GM10847 (cell line): ENCODE measurements around the gene TAOK3.

Experiments used
- POLR2A ChIP-seq: IDR thresholded peaks from 2 replicates; pipeline ENCODE4 v1.6.1; 2011; ENCODE audit not compliant: insufficient read length; ENCODE audit errors: extremely low read depth

The TAOK3 gene

DNA sequence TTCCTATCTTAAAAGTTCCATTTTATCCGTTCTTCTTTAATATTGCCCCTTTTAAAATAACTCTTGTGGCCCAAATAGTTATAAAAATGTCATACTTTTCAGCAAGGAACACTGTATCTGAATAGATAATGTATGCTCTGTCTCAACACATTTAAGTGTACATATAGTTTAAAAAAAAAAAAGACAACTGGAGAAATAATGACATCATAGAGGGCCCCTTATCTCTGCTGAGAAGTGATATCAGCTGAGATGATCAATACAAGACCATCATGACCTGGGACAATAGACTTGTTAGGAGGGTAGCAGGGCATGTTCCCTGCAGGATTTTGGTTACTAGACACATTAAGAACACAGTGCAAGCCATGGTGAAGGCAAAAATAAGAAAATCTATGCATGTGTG lies 159.3 kb downstream of the TAOK3 start:
- no peak for TF ChIP-seq POLR2A

DNA sequence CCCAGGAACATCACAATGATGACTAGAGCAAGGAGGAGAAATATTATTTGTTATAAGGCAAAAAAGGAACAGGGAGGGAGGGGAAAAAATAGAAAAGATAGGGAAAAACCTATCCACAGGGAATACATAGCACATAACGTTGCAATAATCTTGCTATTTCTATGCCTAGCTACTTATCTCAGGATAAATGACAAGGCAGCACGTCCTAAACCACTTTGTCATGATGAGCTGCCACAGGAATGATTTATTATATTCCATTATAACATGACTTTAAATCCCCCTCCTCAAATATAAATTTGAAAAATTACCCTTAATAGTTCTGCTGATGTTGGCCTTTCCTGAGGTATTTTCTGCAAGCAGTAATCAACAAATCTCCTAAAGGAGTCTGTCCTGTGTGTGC lies 160.1 kb downstream of the TAOK3 start:
- no peak for TF ChIP-seq POLR2A

DNA sequence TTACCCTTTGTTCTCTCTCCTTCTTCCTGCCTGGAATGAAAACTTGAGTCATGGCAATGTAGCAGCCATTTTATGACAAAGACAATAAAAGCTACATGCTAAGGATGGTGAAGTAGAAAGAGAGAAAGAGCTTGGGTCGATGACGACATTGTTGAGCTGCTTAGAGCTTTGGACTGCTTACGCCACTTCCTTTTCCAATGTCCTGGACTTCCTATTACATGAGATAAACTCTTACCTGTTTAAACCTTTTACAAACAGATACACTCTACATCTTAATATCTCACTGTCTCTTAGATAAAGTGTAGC lies 166.6 kb downstream of the TAOK3 start:
- TF ChIP-seq POLR2A = no peak

DNA sequence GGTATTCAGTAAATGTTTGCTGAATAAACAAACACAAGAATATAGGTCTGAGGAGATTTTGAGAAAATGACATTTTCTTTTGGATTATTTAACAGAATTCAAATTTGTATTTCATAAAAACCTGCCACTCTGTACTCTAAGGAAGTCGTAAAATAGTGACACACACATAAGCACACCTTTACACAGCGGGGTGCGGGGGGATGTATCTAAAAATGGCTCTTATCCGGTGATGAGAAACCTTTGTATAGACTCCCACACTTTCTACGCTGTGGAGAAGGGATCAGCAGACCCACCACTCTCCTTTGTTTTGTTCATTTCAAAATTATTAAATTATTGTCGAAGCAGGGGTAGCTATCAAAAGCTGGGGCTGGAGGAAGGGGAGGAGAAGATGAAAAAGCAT lies 178.7 kb downstream of the TAOK3 start:
- TF ChIP-seq POLR2A = no peak

DNA sequence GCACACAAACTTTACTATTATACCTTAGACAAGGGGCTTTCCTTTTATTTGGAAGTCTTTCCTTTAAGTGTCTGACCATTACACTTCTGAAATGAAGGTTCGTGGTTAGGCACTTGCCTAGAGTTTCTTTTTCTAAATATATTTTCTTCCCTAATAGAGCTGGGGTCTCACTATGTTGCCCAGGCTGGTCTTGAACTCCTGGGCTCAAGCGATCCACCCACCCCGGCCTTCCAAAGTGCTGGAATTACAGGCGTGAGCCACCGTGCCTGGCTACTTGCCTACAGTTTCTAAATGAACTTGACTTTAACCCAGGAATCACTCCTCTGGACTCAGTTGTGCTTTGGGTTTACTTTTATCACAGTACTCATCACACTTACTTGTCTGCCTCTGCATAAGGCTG lies 179.2 kb downstream of the TAOK3 start:
- TF ChIP-seq POLR2A = no peak

DNA sequence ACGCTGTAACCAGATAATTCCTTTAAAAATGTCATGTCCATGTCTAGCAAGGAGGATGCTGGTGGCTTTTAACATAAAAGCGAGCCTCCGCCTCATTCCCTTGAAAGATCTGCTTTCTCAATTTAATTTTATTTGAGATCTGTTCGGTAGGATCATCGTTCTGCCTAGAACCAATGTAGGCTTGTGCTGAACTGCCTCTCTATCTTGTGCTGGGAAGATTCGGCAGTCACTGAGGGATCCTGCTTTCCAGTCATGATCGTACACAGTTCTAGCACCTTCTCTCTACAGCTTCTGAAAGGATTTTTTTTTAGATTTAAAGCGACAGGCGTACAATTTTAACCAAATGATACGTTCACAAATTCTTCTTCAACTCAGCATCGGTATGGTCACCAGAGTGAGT lies 182.4 kb downstream of the TAOK3 start:
- TF ChIP-seq POLR2A = no peak

DNA sequence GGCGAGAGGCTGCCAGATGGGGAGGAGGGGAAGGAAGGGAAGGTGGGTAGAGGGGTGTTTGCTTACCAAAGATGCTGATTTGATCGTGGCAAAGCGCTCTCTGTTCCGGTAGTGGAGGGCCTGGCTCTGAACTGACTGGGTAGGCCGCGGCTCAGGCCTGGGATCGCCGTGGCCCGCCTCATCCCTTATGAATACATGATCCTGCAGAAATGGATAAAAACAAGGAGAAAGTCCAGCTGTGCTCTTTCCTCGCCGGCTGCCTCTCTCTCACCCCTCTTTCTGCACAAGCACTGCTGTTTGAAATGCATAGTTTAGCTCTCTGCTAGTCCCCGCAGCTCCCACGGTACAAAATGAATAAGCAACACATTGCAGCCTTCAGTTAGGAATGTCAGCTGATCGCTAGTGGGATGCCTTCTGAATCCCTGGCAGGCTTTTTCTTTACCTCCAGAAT lies 182.9 kb downstream of the TAOK3 start:
- no peak for TF ChIP-seq POLR2A

DNA sequence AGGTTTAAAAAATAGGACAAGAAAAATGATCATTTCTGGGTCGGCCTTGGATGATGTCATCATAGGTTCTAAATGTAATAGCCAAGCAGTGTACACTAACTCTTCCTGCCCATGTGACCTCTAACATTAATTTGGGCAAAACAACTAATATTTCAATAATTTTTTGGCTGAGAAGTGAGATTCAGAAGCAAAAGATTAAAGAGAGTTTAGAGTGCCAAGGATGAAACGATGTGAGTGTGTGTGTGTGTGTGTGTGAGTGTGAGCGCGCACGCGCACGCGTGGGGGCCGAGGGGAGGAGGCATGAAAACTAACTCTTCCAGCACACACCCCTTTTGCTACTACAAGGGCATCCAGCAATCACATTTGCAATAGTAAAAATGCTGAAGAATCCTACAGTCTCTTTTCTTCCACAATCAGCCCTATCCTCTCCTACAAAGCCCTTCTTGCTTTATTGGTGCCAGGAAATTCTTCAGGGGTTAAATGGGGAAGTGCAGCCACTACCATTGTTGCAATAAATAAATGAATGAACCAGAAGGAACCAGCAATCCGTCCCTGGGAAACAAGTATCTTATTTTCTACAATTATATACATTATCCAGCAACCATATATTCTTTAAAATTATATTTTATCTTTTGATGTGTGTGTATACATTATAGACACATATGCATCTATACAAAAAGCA lies 183.9 kb downstream of the TAOK3 start:
- no peak for TF ChIP-seq POLR2A

DNA sequence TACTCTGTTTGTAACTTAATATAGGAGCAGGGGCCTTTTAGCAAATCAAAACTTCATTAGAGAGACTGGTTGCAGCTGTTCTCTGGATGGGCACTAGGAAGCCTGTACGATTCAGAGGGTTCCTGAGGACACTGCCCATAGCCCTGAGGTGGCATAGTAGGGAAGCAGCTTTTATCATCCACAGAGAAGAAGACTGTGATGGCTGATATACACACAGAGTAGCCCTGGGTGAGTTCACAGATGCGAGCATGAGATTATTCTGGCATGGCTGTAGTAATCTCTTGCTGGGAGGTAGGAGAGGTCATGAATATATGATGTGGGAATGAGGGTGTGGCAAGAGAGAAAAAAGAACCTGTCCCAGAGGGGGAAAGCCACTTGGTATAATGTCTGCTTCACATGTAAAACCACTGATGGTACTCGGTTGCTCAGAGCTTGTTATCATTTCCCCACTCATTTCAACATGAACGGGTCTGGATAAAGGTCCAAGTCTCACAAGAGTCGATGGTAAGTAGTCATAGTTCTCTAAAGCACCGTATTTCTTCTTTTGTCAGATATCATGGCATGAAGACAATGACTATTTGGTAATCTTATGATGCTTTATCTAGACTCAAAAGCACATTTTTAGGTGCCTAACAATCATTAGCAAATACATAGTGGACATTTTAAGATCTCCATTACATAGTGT lies 184.8 kb downstream of the TAOK3 start:
- TF ChIP-seq POLR2A = no peak

DNA sequence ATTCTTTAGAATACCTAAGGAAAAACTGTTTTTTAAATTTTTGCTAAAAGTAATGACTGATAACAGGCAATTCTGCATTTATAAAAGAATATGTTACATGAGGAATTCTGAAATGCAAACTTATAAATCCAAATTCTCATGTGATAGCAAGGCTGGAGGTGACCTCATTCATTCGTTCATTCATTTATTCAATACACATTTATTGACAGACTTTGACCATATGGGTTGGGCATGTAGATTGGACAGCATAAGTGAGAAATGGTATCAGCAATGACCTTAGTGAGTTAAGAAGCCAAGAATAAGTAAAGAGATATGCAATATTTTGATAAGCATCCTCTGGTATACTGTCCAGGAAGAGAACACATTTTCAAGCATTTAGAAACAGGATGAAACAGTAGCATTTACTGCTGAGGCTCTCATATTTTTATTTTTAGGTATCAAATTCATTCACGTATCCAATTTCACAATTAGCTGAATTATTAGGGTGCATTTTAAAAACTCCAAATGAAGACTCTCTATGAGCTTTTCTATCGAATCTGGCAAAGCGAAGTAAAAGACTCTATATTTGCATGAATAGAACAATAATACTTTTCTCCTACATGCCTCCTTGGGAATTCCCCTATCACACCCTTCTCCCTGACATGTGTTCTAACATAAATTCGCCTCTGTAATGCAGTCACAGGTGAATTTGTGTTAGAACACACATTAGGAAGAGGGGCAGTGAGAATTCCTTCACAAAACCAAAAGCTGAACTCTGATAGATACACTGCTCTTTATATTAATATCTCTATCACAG lies 186.9 kb downstream of the TAOK3 start:
- TF ChIP-seq POLR2A = no peak

DNA sequence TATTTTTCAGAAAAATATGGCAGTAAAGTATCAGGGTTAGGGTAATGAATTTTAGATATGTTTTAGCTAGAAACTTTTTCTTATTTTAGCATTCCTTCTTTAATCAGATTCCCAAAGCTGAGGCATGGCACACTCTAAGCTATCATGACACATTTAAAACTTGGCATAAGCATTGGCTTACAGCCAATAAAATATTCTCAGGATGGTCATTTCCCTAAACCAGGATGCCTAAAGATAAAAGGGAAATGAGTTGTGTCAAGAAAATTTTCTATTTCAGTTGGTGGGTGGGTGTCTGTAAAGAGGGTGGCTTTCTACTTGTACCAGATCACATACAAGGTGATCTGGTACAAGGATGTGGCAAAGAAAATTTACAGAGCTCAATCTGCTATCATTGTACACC lies 189.0 kb downstream of the TAOK3 start:
- no peak for TF ChIP-seq POLR2A

DNA sequence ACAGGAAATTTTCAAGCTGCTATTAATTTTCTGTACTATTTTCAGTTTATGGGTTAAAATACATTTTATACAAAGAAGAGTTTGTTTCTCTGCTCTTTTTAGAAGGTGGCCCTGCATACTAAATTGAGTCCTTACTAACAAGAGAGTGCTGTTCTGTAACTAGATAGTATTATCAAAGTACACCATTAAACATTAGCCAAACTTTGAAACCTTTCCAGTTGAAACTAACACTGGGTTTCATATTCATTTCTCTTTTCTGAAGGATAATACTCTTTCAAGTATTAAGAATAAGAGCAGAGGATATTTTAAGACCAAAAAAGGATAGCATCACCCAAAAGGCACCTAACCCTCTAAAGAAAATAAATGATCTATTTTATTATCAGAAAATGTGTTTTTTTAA lies 189.6 kb downstream of the TAOK3 start:
- TF ChIP-seq POLR2A = no peak

DNA sequence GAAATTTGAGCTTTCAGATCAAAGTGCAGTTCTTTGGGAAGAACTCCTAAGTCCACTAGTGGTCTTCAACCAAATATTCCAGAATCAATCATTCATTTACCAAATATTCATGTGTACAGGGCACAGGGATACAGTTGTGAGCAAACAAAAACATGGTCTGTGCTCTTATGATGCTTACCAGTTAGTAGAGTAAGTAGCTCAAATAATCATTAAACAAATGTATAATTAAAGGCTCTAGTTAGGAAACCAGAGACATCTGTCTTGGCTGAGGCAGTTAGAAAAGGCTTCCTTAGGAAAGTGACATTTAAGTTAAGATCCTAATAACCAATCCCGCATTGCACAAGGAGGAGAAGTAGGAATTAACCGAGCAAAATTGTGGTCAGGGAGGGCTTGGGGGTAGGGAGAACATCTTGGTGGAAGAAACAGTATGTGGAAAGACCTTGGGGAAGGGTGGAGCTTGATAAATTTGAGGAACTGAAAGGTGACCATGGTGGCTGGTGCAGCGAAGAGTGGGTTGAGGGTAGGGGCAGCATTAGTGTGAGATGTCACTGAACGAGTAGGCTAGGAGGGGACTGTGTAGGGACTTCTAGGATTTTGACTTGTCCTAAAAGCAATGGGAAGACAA lies 196.8 kb downstream of the TAOK3 start:
- no peak for TF ChIP-seq POLR2A

DNA sequence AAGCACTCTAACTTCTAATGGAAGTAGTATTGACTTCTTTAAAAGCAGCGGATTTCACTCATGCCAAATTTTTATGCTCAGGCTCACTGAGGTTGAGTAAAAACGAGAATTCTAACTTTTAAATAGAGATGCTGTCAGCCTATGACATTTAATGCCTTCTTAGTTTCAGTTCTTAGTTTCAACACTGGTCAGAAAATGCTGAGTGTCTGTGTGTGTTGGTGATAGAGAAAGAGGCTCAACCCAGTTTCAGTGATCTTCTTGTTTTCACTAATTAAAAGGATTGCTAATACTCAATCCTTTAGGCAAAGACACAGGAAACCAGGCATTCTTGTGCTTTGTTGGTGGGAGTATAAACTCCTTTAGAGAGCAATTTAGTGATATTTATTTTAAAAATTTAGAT lies 205.8 kb downstream of the TAOK3 start:
- TF ChIP-seq POLR2A = no peak

DNA sequence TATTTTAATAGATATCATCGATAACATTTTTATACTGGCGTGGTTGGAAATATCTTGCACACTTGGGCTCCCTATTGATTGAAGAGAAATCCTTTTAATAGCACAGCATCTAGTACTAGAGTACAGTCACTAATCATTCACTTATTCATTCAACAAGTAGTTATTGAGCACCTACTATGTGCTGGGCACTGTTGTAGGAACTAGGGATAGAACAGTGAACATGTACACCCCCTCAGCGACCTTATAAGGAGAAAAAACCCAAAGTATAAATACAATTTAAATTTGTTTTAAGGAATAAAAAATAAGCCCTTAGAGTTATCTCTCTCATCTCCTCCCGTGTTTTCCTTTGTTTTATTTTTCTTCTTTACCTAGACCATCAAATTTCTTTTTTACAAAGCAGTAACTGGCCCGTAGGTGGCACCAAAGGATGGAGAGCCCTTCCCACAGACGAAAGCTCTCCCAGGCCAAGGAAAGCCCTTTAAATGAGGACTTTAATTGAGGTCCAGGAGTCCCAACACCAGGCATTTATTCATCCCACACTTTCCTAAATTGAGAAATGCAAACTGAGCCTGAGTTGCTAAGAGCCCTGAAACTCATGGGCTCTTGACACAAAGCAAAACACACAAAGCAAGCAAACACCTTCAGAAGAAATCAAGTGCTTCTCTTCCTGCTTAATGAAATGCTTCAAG lies 207.8 kb downstream of the TAOK3 start:
- no peak for TF ChIP-seq POLR2A

DNA sequence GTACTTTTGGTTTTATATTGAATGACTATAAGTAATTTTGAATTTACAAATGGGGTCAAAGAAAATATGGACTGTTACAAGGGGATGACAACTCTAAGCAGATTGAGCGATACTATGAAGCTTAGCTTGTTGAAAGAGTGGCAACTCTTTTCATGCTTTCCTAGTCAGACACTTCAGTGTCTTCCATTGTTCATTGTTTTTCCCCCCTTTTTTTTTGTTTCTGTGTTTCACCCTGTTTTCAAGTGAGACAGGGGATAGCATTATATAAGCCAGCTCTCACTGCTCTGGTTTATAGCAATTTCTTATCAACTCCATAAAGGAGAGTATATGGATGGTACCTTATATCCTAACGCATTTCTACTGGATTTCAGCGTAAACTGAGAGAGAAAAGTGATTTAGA lies 212.2 kb downstream of the TAOK3 start:
- TF ChIP-seq POLR2A = no peak

DNA sequence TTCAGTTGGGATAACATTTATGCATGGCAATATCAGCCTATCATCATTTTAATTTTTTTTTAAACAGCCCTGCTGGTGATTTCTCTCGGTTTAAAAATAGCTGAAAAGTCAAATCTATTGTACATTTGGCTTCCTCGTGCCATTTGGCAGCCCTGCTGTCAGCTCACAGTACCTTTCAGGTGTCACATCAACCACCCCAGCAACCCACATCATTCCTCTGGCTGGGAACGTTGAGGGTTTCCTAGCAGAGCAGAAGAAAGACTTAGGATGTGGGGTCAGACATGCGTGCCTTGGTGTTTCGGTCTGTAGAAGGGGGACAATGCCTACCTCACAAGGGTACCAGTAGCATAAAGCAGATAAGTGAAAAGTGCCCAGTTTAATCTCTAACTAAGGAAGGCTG lies 221.0 kb downstream of the TAOK3 start:
- TF ChIP-seq POLR2A = no peak
